Skin of body (tissue), 2 donors: ENCODE results near the gene ADD1. TPM values are rescaled to one million over a fixed set of nuclear protein-coding genes. Genes with fewer than 3 reads are reported as not detected.

Source experiments
- DNase-seq: peaks from one replicate; lab custom pipeline; 2025; lab: John Stamatoyannopoulos, UW
- total RNA-seq: library from RNA; depleted of rRNA; stranded (reverse); fragments of >200 nt; gene quantifications from one replicate; pipeline ENCODE4 v1.2.3, GENCODE V29; 2014

ADD1 gene
- total RNA-seq, 1 donor from 2014 or later: 159 TPM

GRCh38 chr4:2963966-2964471 lies 120.4 kb downstream of the ADD1 start:
- no peak for DNase-seq

GRCh38 chr4:2964706-2965258 lies 121.1 kb downstream of the ADD1 start:
- no peak for DNase-seq

- no peak for DNase-seq
These were observed 121.6 kb downstream of the ADD1 start for GRCh38 chr4:2965262-2965661.

- DNase-seq: no peak
These were observed 124.7 kb downstream of the ADD1 start for GRCh38 chr4:2968381-2968780.

- no peak for DNase-seq
These were observed 127.6 kb downstream of the ADD1 start for GRCh38 chr4:2971275-2971674.

- no peak for DNase-seq
These were observed 133.8 kb downstream of the ADD1 start for GRCh38 chr4:2977211-2978088.

Other genes starting within 250 kb of the ADD1 start
- 12.4 TPM for gene TNIP2, start 87.5 kb upstream of the ADD1 start, total RNA-seq
- gene SH3BP2, start 50.8 kb upstream of the ADD1 start, total RNA-seq: 29.4 TPM
- gene NOP14, start 119.6 kb downstream of the ADD1 start, total RNA-seq: 11.2 TPM
- 7.5 TPM for gene GRK4, start 119.7 kb downstream of the ADD1 start, total RNA-seq
- gene HTT-AS, start 230.7 kb downstream of the ADD1 start, total RNA-seq: not detected
- 56.2 TPM for gene HTT, start 230.8 kb downstream of the ADD1 start, total RNA-seq